OCI-LY3 (cell line): ENCODE results near the gene DNAI7.

Experiments used
- H2AFZ ChIP-seq: fragments of 200-600, 300-600 bp; shearing (Covaris generic); 2 replicates; pipeline ENCODE4 v1.6.0; 2014; ENCODE audit warnings: antibody characterized with exemption, low read depth, low read length
- H3K27ac ChIP-seq: fragments of 200-600, 300-600 bp; sonication (generic); 2 replicates; pipeline ENCODE4 v1.5.1; 2014; ENCODE audit warnings: mild to moderate bottlenecking, low read length, moderate library complexity, mixed read lengths
- H3K27me3 ChIP-seq: fragments of 200-600, 300-600 bp; sonication (generic); 2 replicates; pipeline ENCODE4 v1.6.1; 2014; ENCODE audit warnings: low read depth, low read length, mixed read lengths
- H3K36me3 ChIP-seq: fragments of 200-600, 300-600 bp; sonication (generic); replicated peaks from 2 replicates; pipeline ENCODE3; 2014; ENCODE audit warnings: low read depth, low read length, mixed read lengths
- H3K4me1 ChIP-seq: fragments of 300-600, 200-600 bp; sonication (generic); 2 replicates; pipeline ENCODE4 v1.6.1; 2014; ENCODE audit warnings: low read length, mixed read lengths
- H3K4me2 ChIP-seq: fragments of 200-600, 300-600 bp; sonication (generic); 2 replicates; pipeline ENCODE4 v1.6.1; 2014; ENCODE audit warnings: low read length, mixed read lengths
- H3K4me3 ChIP-seq: fragments of 300-600, 200-600 bp; sonication (generic); 2 replicates; pipeline ENCODE4 v1.5.1; 2014; ENCODE audit warnings: antibody characterized with exemption, mild to moderate bottlenecking, low read length, moderate library complexity
- H3K79me2 ChIP-seq: fragments of 300-600, 200-600 bp; shearing (Covaris generic); 2 replicates; pipeline ENCODE4 v1.6.1; 2014; ENCODE audit warnings: mild to moderate bottlenecking, low read length, mixed read lengths
- H3K9ac ChIP-seq: fragments of 300-600, 200-600 bp; shearing (Covaris generic); 2 replicates; pipeline ENCODE4 v1.6.0; 2014; ENCODE audit warnings: mild to moderate bottlenecking, low read length, moderate library complexity
- H3K9me3 ChIP-seq: fragments of 200-600, 300-600 bp; shearing (Covaris generic); 2 replicates; pipeline ENCODE4 v1.6.1; 2014; ENCODE audit warnings: low read length, mixed read lengths; ENCODE audit not compliant: insufficient read depth
- H4K20me1 ChIP-seq: fragments of 200-600, 300-600 bp; sonication (generic); 2 replicates; pipeline ENCODE4 v1.6.1; 2016; ENCODE audit warnings: low read length, mixed read lengths; ENCODE audit not compliant: insufficient read depth
- CTCF ChIP-seq: fragments of 200-600, 300-600 bp; sonication (generic); IDR thresholded peaks from 2 replicates; pipeline ENCODE4 v1.5.1; 2014; ENCODE audit warnings: antibody characterized with exemption, low read length, low read depth
- EZH2phosphoT487 ChIP-seq: fragments of 200-600 bp; shearing (Covaris generic); IDR thresholded peaks from 2 replicates; pipeline ENCODE4 v1.6.1; 2018; ENCODE audit warnings: antibody characterized with exemption, mixed run types, low read depth

The DNAI7 gene

GRCh38 chr12:25121916-25122315 is 73.0 kb downstream of the DNAI7 start:
- Histone ChIP-seq H3K27ac (no peak overlapping the region), H2AFZ (no peak overlapping the region), H4K20me1 (no peaks in the 10 kb centered on the region), H3K9me3 (no peaks in the 10 kb centered on the region), H3K36me3 (no peaks in the 10 kb centered on the region), H3K79me2 (no peaks in the 10 kb centered on the region), H3K9ac (no peak overlapping the region), H3K4me1 (no peaks in the 10 kb centered on the region; the same call in 1 of the 2 replicates), H3K4me2 (no peak overlapping the region), H3K4me3 (no peak overlapping the region), H3K27me3 (0 out of 2 replicates have a peak, but pooled peaks cover 4% of the 10 kb centered on the region)
- TF ChIP-seq CTCF (no peak), EZH2phosphoT487 (no peak)

- TF ChIP-seq EZH2phosphoT487 (no peak), CTCF (no peak)
- H3K27ac ChIP-seq: no peak overlapping the region
- no peaks in the 10 kb centered on the region for H3K79me2 ChIP-seq
- no peaks in the 10 kb centered on the region for H3K9me3 ChIP-seq
- no peak overlapping the region for H3K4me3 ChIP-seq
- H3K9ac ChIP-seq: no peak overlapping the region
- H3K36me3 ChIP-seq: no peaks in the 10 kb centered on the region
- no peak overlapping the region for H2AFZ ChIP-seq
- H3K4me1 ChIP-seq: peaks cover 4% of the 10 kb centered on the region; the same call in 1 of the 2 replicates
- H4K20me1 ChIP-seq: no peaks in the 10 kb centered on the region
- H3K4me2 ChIP-seq: no peak overlapping the region
- H3K27me3 ChIP-seq: 0 out of 2 replicates have a peak, but pooled peaks cover 4% of the 10 kb centered on the region
Measured at GRCh38 chr12:25121110-25121509, 73.8 kb downstream of the DNAI7 start.

GRCh38 chr12:25119020-25119419 is 75.9 kb downstream of the DNAI7 start:
- H3K4me2 ChIP-seq: no peak overlapping the region
- no peaks in the 10 kb centered on the region for H3K36me3 ChIP-seq
- H3K4me3 ChIP-seq: no peak overlapping the region
- no peaks in the 10 kb centered on the region for H4K20me1 ChIP-seq
- H3K4me1 ChIP-seq: peaks cover 18% of the 10 kb centered on the region
- no peak overlapping the region for H3K9ac ChIP-seq
- H3K27ac ChIP-seq: no peak overlapping the region
- no peaks in the 10 kb centered on the region for H3K9me3 ChIP-seq
- no peak overlapping the region for H2AFZ ChIP-seq
- H3K79me2 ChIP-seq: no peaks in the 10 kb centered on the region
- 0 out of 2 replicates have a peak, but pooled peaks cover 4% of the 10 kb centered on the region for H3K27me3 ChIP-seq
- TF ChIP-seq EZH2phosphoT487 (no peak), CTCF (peak; percentile 83)

- no peaks in the 10 kb centered on the region for H3K79me2 ChIP-seq
- peak overlapping the region; percentile 42 for H3K4me2 ChIP-seq
- H4K20me1 ChIP-seq: no peaks in the 10 kb centered on the region
- peak overlapping the region; percentile 5; the same call in 1 of the 2 replicates for H3K27ac ChIP-seq
- TF ChIP-seq CTCF (no peak), EZH2phosphoT487 (no peak)
- H3K27me3 ChIP-seq: 0 out of 2 replicates have a peak, but pooled peaks cover 4% of the 10 kb centered on the region
- H3K36me3 ChIP-seq: no peaks in the 10 kb centered on the region
- 0 out of 2 replicates have a peak overlapping the region, but pooled peaks have one; percentile 18 for H3K4me3 ChIP-seq
- no peak overlapping the region for H3K9ac ChIP-seq
- H3K4me1 ChIP-seq: peaks cover 18% of the 10 kb centered on the region
- H2AFZ ChIP-seq: peak overlapping the region; percentile 2; the same call in 1 of the 2 replicates
- H3K9me3 ChIP-seq: no peaks in the 10 kb centered on the region
Measured at GRCh38 chr12:25115677-25116076, 79.3 kb downstream of the DNAI7 start.
